Epithelial cell of esophagus (primary cell): ENCODE measurements around the gene USP48.

Source experiments
- DNase-seq: peaks from one replicate; pipeline ENCODE4 v3.0.0; 2010; ENCODE audit warnings: low read depth
- H3K4me3 ChIP-seq: 2 replicates; pipeline ENCODE4 v1.5.1; 2011; ENCODE audit warnings: mild to moderate bottlenecking, low read length, control low read depth
- TF ChIP-seq, protein P1 (sequence below): IDR thresholded peaks from 2 replicates; pipeline ENCODE4 v1.5.1; 2011; ENCODE audit warnings: low read depth, mild to moderate bottlenecking, low read length, control low read depth, inconsistent platforms; ENCODE audit not compliant: insufficient read depth; ENCODE audit errors: missing control alignments

Gene USP48

DNA sequence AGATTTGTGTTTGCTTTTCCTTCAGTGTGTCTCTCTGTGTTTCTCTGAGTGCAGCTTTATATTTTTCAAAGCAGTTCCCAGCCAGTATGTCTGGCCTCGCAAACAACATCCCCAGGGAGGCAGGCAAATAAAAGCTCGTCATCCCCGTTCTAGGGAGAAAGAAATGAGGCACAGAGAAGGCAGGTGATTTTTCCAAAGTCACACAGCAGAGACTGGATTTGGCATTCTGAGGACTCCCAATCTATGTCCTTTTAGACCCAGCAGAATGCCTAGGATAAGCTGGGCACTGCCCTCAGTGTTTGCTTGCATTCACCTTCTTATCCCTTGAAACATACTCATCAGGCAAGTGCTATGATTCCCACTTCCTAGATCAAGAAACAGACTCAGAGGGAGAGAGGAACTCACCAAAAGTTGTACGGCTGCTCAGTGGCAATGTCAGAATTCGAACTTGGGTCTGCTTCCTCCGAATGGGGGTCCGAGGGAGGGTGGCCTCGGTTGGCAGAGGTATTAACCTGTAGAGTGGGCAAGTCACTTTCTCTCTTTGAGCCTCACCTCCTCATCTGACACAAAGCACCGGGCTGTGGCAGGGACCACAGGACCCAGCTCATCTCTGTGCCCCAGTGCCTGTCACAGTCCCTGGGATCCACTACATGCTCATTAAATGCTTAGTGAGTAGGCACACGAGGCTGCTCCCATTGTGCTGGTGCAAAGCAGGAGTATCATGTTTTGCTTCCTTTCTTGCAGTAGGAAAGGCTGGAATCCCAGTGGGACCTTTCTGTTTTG is 118.0 kb downstream of the USP48 start:
- TF ChIP-seq, protein P1, sequence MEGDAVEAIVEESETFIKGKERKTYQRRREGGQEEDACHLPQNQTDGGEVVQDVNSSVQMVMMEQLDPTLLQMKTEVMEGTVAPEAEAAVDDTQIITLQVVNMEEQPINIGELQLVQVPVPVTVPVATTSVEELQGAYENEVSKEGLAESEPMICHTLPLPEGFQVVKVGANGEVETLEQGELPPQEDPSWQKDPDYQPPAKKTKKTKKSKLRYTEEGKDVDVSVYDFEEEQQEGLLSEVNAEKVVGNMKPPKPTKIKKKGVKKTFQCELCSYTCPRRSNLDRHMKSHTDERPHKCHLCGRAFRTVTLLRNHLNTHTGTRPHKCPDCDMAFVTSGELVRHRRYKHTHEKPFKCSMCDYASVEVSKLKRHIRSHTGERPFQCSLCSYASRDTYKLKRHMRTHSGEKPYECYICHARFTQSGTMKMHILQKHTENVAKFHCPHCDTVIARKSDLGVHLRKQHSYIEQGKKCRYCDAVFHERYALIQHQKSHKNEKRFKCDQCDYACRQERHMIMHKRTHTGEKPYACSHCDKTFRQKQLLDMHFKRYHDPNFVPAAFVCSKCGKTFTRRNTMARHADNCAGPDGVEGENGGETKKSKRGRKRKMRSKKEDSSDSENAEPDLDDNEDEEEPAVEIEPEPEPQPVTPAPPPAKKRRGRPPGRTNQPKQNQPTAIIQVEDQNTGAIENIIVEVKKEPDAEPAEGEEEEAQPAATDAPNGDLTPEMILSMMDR: no peak
- no peak for DNase-seq

GRCh38 chr1:21663951-21664805 is 118.8 kb downstream of the USP48 start:
- no peak overlapping the region for H3K4me3 ChIP-seq
- TF ChIP-seq, protein P1: no peak
- no peak for DNase-seq

More for the DNA sequence above, 118.0 kb downstream of the USP48 start:
- H3K4me3 ChIP-seq: no peak overlapping the region

GRCh38 chr1:21663248-21663950 is 119.5 kb downstream of the USP48 start:
- DNase-seq: no peak
- TF ChIP-seq, protein P1: no peak

GRCh38 chr1:21662426-21663247 is 120.3 kb downstream of the USP48 start:
- no peak for DNase-seq
- H3K4me3 ChIP-seq: no peak overlapping the region
- TF ChIP-seq, protein P1: no peak

More at GRCh38 chr1:21663248-21663950, 119.5 kb downstream of the USP48 start:
- no peak overlapping the region for H3K4me3 ChIP-seq

DNA sequence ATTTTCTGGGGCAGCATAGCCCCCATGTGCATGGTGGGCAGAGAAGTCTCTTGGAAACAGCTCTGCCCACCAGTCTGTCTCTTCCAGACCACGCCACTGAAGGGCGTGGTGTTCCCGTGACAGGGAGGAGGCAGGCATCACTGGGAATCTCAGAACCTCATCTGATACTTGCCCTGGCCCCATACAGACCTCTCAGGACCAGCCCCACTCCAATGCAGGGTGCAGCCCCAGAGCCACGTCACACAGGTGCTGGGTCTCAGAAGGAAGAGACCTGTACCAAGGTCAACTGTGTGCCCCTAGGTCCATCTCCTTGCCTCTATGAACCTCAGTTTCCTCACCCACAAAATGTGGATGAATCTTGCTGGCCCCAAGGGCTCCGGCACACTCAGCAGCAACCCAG is 121.1 kb downstream of the USP48 start:
- no peak for DNase-seq
- no peak overlapping the region for H3K4me3 ChIP-seq
- TF ChIP-seq, protein P1: no peak

GRCh38 chr1:21659924-21660326 is 123.0 kb downstream of the USP48 start:
- DNase-seq: no peak
- TF ChIP-seq, protein P1: no peak
- no peak overlapping the region for H3K4me3 ChIP-seq
